PFSK-1 (cell line): Measurements from ENCODE around the gene PML.

ENCODE experiments used
- FOXP2 ChIP-seq: optimal IDR thresholded peaks from 2 replicates; pipeline ENCODE3; 2011; ENCODE audit warnings: borderline replicate concordance, control low read depth, inconsistent platforms; ENCODE audit not compliant: insufficient read depth; ENCODE audit errors: extremely low read length, extremely low read depth
- POLR2AphosphoS5 ChIP-seq: IDR thresholded peaks from 2 replicates; pipeline ENCODE4 v1.6.1; 2012; ENCODE audit warnings: low read depth, mild to moderate bottlenecking, control low read depth, low read length, moderate library complexity
- REST ChIP-seq, 2 experiments: IDR thresholded peaks; 2 replicates each; pipeline versions ENCODE4 v1.6.1 to v1.8.0; 2011 to 2012; ENCODE audit warnings: low read depth in 2 of 2, low read length in 2 of 2, control low read depth in 1 of 2, inconsistent platforms in 1 of 2, mild to moderate bottlenecking in 1 of 2, moderate library complexity in 1 of 2; ENCODE audit not compliant: insufficient read depth in 1 of 2
- SIN3A ChIP-seq: IDR thresholded peaks from 2 replicates; pipeline ENCODE4 v1.6.1; 2012; ENCODE audit warnings: mild to moderate bottlenecking, low read length, moderate library complexity, borderline replicate concordance; ENCODE audit not compliant: insufficient read depth
- TAF1 ChIP-seq: IDR thresholded peaks from 2 replicates; pipeline ENCODE4 v1.6.1; 2012; ENCODE audit warnings: low read length, control low read depth, borderline replicate concordance; ENCODE audit not compliant: insufficient read depth

Gene PML

DNA sequence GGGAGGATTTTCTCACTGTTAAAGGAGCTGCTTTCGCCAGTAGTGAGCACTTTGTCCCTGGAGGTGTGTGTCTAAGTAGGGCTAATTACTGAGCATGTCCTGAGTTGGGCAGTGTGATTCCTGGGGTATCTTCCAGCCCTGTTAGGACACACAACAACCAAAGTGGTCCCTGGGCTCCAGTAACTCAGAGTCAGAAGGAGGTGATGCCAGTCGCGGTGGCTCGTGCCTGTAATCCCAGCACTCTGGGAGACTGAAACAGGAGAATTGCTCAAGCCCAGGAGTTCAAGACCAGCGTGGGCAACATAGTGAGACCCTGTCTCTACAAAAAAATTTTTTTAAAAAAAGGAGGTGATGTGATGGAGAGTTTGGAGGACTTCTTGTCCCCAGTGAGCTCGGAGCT is 37.5 kb downstream of the PML start:
- TF ChIP-seq SIN3A (no peak), FOXP2 (no peak), POLR2AphosphoS5 (no peak), TAF1 (no peak), REST (IDR thresholded peaks at IDR 0.05; ENCODE audit: insufficient read depth in 1 of 2, low read depth in 2 of 2, low read length in 2 of 2) (no peak)

DNA sequence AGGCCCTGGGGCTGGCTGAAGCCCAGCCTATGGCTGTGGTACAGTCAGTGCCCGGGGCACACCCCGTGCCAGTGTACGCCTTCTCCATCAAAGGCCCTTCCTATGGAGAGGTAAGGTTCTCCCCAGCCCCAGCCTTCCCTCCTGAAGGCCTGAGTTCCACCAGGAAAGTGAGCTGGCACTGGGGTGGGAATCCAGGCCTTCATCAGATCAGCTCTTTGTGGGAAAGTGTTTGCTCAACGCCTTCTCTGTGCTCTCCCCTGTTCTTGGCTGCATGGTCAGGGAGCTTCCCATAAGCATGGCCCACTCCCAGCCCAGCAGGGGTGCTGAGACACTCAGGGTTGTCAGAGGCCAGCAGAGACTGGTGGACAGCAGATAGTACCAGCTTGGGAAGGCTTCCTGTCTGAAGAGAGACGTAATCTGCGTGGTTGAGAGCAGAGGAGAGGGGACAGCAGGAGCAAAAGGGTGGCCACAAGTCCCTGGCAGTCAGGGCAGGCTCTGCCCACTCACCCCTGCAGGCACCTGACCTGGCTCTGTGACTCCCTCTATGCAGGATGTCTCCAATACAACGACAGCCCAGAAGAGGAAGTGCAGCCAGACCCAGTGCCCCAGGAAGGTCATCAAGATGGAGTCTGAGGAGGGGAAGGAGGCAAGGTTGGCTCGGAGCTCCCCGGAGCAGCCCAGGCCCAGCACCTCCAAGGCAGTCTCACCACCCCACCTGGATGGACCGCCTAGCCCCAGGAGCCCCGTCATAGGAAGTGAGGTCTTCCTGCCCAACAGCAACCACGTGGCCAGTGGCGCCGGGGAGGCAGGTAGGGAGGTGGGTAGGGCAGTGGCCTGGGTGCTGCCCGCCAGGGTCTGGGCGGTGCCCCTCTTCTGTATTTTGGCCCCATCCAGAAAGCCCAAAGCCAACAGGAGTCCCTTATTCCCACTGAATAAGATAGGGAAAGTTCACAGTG is 38.4 kb downstream of the PML start:
- TF ChIP-seq SIN3A, result no peak
- no peak for TF ChIP-seq FOXP2

DNA sequence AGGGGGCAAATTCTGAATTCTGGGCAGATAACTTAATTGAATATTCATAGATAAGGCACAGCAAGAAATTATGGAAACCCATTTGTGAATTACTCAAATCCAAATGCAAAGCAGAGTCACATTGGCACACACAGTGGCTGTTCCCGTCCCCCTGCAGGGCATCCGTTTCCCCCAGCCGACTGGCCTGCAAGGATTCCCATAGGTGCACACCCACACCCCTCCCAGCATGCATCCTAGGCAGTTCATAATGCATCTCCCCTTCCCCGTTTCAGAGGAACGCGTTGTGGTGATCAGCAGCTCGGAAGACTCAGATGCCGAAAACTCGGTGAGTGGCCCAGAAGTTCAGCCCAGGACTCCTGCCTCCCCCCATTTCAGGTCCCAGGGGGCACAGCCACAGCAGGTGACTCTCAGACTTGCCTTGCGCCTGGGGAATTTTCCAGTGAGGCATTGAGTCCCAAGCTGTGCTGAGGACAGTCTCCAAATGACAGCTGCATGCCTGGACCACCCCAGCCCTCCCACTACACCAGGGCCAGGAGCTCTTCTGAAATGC is 39.8 kb downstream of the PML start:
- TF ChIP-seq FOXP2 (no peak), TAF1 (no peak), REST (IDR thresholded peaks at IDR 0.05; ENCODE audit: insufficient read depth in 1 of 2, low read depth in 2 of 2, low read length in 2 of 2) (no peak), POLR2AphosphoS5 (no peak), SIN3A (no peak)

- TF ChIP-seq TAF1 (no peak), FOXP2 (no peak), REST (IDR thresholded peaks at IDR 0.05; ENCODE audit: insufficient read depth in 1 of 2, low read depth in 2 of 2, low read length in 2 of 2) (no peak), POLR2AphosphoS5 (no peak), SIN3A (no peak)
These were observed 40.9 kb downstream of the PML start for GRCh38 chr15:74035121-74036017.
